Fibroblast of lung (primary cell): ENCODE results near the gene MITF. TPM values are rescaled to one million over a fixed set of nuclear protein-coding genes. Genes with fewer than 3 reads are reported as not detected.

ENCODE experiments used
- DNase-seq, 2 donors: peaks; one replicate each; pipeline versions ENCODE4 v3.0.0 to v3.0.0-alpha.2; 2010; ENCODE audit warnings: low read depth in 2 of 2
- H2AFZ ChIP-seq: 2 replicates; pipeline ENCODE4 v1.5.1; 2012; ENCODE audit warnings: low read length, control low read depth, inconsistent platforms
- H3K27ac ChIP-seq: 2 replicates; pipeline ENCODE4 v1.5.1; 2011; ENCODE audit warnings: low read length, control low read depth; ENCODE audit not compliant: insufficient read depth
- H3K27me3 ChIP-seq: 2 replicates; pipeline ENCODE4 v1.5.1; 2011; ENCODE audit warnings: mild to moderate bottlenecking, low read length; ENCODE audit not compliant: control insufficient read depth, insufficient read depth
- H3K36me3 ChIP-seq: 2 replicates; pipeline ENCODE4 v1.5.1; 2011; ENCODE audit warnings: low read length; ENCODE audit not compliant: control insufficient read depth, insufficient read depth
- H3K4me1 ChIP-seq: 2 replicates; pipeline ENCODE4 v1.5.1; 2011; ENCODE audit warnings: low read length; ENCODE audit not compliant: control insufficient read depth, insufficient read depth; ENCODE audit errors: extremely low read depth
- H3K4me2 ChIP-seq: 2 replicates; pipeline ENCODE4 v1.5.1; 2011; ENCODE audit warnings: low read length, control low read depth; ENCODE audit not compliant: insufficient read depth; ENCODE audit errors: extremely low read depth
- H3K4me3 ChIP-seq, 4 experiments: fragments of 200-600 bp in 1 of 4; sonication (generic) in 1 of 4; replicated peaks in 1 of 4; 2 replicates each; pipeline ENCODE4 v1.5.1; 2011 to 2016; ENCODE audit warnings: low read length in 4 of 4, low read depth in 3 of 4, mild to moderate bottlenecking in 3 of 4, control low read depth in 2 of 4, inconsistent platforms in 1 of 4, mixed read lengths in 1 of 4; ENCODE audit not compliant: insufficient read depth in 1 of 4; ENCODE audit errors: control extremely low read depth in 1 of 4
- H3K79me2 ChIP-seq: 2 replicates; pipeline ENCODE4 v1.5.1; 2012; ENCODE audit warnings: mild to moderate bottlenecking, low read length, inconsistent platforms; ENCODE audit not compliant: control insufficient read depth, insufficient read depth
- H3K9ac ChIP-seq: 2 replicates; pipeline ENCODE4 v1.5.1; 2011; ENCODE audit warnings: mild to moderate bottlenecking, low read length, control low read depth; ENCODE audit not compliant: insufficient read depth
- H3K9me3 ChIP-seq: 2 replicates; pipeline ENCODE4 v1.5.1; 2012; ENCODE audit warnings: low read depth, low read length; ENCODE audit not compliant: control insufficient read depth, insufficient read depth
- H4K20me1 ChIP-seq: 2 replicates; pipeline ENCODE4 v1.5.1; 2011; ENCODE audit warnings: low read length; ENCODE audit not compliant: control insufficient read depth, insufficient read depth; ENCODE audit errors: extremely low read depth
- CTCF ChIP-seq, 2 donors: IDR thresholded peaks in 1 of 2; conservative IDR thresholded peaks in 1 of 2; 1 replicate in 1 of 2; 2 replicates in 1 of 2; pipeline ENCODE4 v1.5.1; 2011 to 2012; ENCODE audit warnings: low read length in 2 of 2, control low read depth in 1 of 2, inconsistent platforms in 1 of 2, low read depth in 1 of 2, mild to moderate bottlenecking in 1 of 2
- EZH2 ChIP-seq: IDR thresholded peaks from 2 replicates; pipeline ENCODE4 v1.5.1; 2012; ENCODE audit warnings: low read length, control low read depth, mild to moderate bottlenecking; ENCODE audit errors: missing control alignments
- polyA plus RNA-seq, 2 donors: library from polyadenylated mRNA; depleted of rRNA in 1 of 2; stranded (reverse) in 1 of 2; unstranded in 1 of 2; fragments of >200 nt; gene quantifications; 2 replicates each; pipeline ENCODE4 v1.2.1, GENCODE V29; 2011 to 2012; ENCODE audit warnings: missing spikeins in 1 of 2
- total RNA-seq: library from RNA; depleted of rRNA; stranded (reverse); fragments of >200 nt; gene quantifications from 2 replicates; pipeline ENCODE4 v1.2.1, GENCODE V29; 2014

Gene MITF
- total and polyA plus RNA-seq, 2 donors (not counting 1 experiment from before 2014, with no cell fraction given) = 31.6 to 34.3 TPM

GRCh38 chr3:69967156-69967555 is 227.9 kb downstream of the MITF start:
- Histone ChIP-seq H3K79me2 (no peaks in the 10 kb centered on the region), H4K20me1 (no peaks in the 10 kb centered on the region), H3K36me3 (no peaks in the 10 kb centered on the region), H3K4me3 (no peak overlapping the region), H3K4me2 (no peak overlapping the region), H3K9me3 (no peaks in the 10 kb centered on the region), H2AFZ (no peak overlapping the region), H3K27ac (no peak overlapping the region), H3K27me3 (no peaks in the 10 kb centered on the region), H3K9ac (no peak overlapping the region), H3K4me1 (no peaks in the 10 kb centered on the region)
- no peak for DNase-seq
- no peak for TF ChIP-seq EZH2
- TF ChIP-seq CTCF (conservative IDR thresholded peaks at IDR 0.05 in 1 of 2, IDR thresholded peaks at IDR 0.05 in 1 of 2; ENCODE audit: low read depth in 1 of 2, low read length in 2 of 2) = no peak

GRCh38 chr3:69970827-69971226 is 231.6 kb downstream of the MITF start:
- Histone ChIP-seq H3K9me3 (no peaks in the 10 kb centered on the region), H4K20me1 (no peaks in the 10 kb centered on the region), H3K4me2 (no peak overlapping the region), H3K36me3 (no peaks in the 10 kb centered on the region), H3K4me3 (no peak overlapping the region), H3K9ac (no peak overlapping the region), H2AFZ (no peak overlapping the region), H3K79me2 (no peaks in the 10 kb centered on the region), H3K27ac (no peak overlapping the region), H3K27me3 (no peaks in the 10 kb centered on the region), H3K4me1 (no peaks in the 10 kb centered on the region)
- no peak for DNase-seq
- TF ChIP-seq EZH2 = no peak
- TF ChIP-seq CTCF (conservative IDR thresholded peaks at IDR 0.05 in 1 of 2, IDR thresholded peaks at IDR 0.05 in 1 of 2; ENCODE audit: low read depth in 1 of 2, low read length in 2 of 2) = no peak

GRCh38 chr3:69972672-69973071 is 233.4 kb downstream of the MITF start:
- Histone ChIP-seq H2AFZ (no peak overlapping the region), H3K27ac (no peak overlapping the region), H3K27me3 (no peaks in the 10 kb centered on the region), H4K20me1 (no peaks in the 10 kb centered on the region), H3K79me2 (no peaks in the 10 kb centered on the region), H3K9me3 (no peaks in the 10 kb centered on the region), H3K4me3 (no peak overlapping the region), H3K4me2 (no peak overlapping the region), H3K4me1 (no peaks in the 10 kb centered on the region), H3K36me3 (no peaks in the 10 kb centered on the region), H3K9ac (no peak overlapping the region)
- no peak for DNase-seq
- TF ChIP-seq EZH2 (no peak), CTCF (conservative IDR thresholded peaks at IDR 0.05 in 1 of 2, IDR thresholded peaks at IDR 0.05 in 1 of 2; ENCODE audit: low read depth in 1 of 2, low read length in 2 of 2) (no peak)
